Upper lobe of left lung (tissue), 6 donors: ENCODE data around the gene ROBO1. TPM values are rescaled to one million over a fixed set of nuclear protein-coding genes. Genes with fewer than 3 reads are reported as not detected.

Experiments used
- ATAC-seq, 2 donors: fragments of 200-7000 bp; cut with Tn5 transposase; one replicate each; pipeline ENCODE4 v1.9.1; 2022; ENCODE audit warnings: mild to moderate bottlenecking in 2 of 2, moderate library complexity in 2 of 2; ENCODE audit not compliant: low FRiP score in 2 of 2
- DNase-seq, 2 donors: peaks; one replicate each; pipeline ENCODE4 v3.0.0-alpha.2; 2019 to 2020
- H3K27ac ChIP-seq, 4 donors: fragments of 200-600 bp; sonication (generic); one replicate each; pipeline ENCODE4 v1.5.1; 2016 to 2019
- H3K27me3 ChIP-seq, 4 donors: fragments of 200-600 bp; sonication (generic); one replicate each; pipeline ENCODE4 v1.5.1; 2017 to 2019
- H3K36me3 ChIP-seq, 4 donors: fragments of 200-600 bp; sonication (generic); one replicate each; pipeline ENCODE4 v1.5.1; 2016 to 2019
- H3K4me1 ChIP-seq, 4 donors: fragments of 200-600 bp; sonication (generic); one replicate each; pipeline ENCODE4 v1.5.1; 2018 to 2019
- H3K4me3 ChIP-seq, 4 donors: fragments of 200-600 bp; sonication (generic); one replicate each; pipeline ENCODE4 v1.5.1; 2017 to 2019; ENCODE audit warnings: mild to moderate bottlenecking in 2 of 4, moderate library complexity in 1 of 4
- H3K9me3 ChIP-seq, 4 donors: fragments of 200-600 bp; sonication (generic); one replicate each; pipeline ENCODE4 v1.5.1; 2018 to 2019
- EP300 ChIP-seq, 4 donors: sonication (generic); formaldehyde crosslinking; IDR thresholded peaks; one replicate each; pipeline ENCODE4 v1.5.1; 2017; ENCODE audit warnings: antibody characterized with exemption in 4 of 4, control low read depth in 2 of 4
- POLR2A ChIP-seq, 4 donors: fragments of 450-650 bp; IDR thresholded peaks; one replicate each; pipeline ENCODE4 v1.5.1; 2016 to 2017; ENCODE audit warnings: antibody characterized with exemption in 4 of 4, mild to moderate bottlenecking in 2 of 4
- POLR2AphosphoS5 ChIP-seq, 2 donors: sonication (generic); formaldehyde crosslinking; IDR thresholded peaks; one replicate each; pipeline ENCODE4 v1.5.1; 2017; ENCODE audit warnings: antibody characterized with exemption in 2 of 2
- WGBS, 2 donors: methylation state at CpG; one replicate each; pipeline ENCODE4 v1.1.5; 2017 to 2018; 5-methylcytosine and 5-hydroxymethylcytosine counted together
- total RNA-seq, 6 donors: library from RNA; depleted of rRNA in 4 of 6; stranded (reverse); fragments of >200 nt in 4 of 6; gene quantifications; one replicate each; pipeline versions ENCODE4 v1.1.0 to v1.2.1, GENCODE V29; 2016 to 2021
- TF ChIP-seq, protein P1 (sequence below), 6 experiments: fragments of 450-650 bp in 4 of 6; fragments of 200-600 bp in 2 of 6; sonication (generic) in 2 of 6; IDR thresholded peaks; one replicate each; pipeline ENCODE4 v1.5.1; 2016 to 2019; ENCODE audit warnings: antibody characterized with exemption in 6 of 6
- donor health status: DM: no; HTN: no; CAD: no; lungs with moderate emphysema.
- donor health status: DM: no; HTN: yes; CAD: no; lungs with severe emphysema.

ROBO1 gene
- total RNA-seq, 6 donors from 2014 or later: 10.5 to 29.0 (median 18.0) TPM

GRCh38 chr3:78912259-78912658, 855.5 kb downstream of the ROBO1 start:
- no peaks in the 10 kb centered on the region for H3K27me3 ChIP-seq
- no peaks in the 10 kb centered on the region for H3K4me1 ChIP-seq
- WGBS, 2 donors: 76 to 82% methylated on average over 5 of the region's 5 CpGs
- no peaks in the 10 kb centered on the region for H3K9me3 ChIP-seq
- no peak overlapping the region for H3K4me3 ChIP-seq
- no peak overlapping the region for H3K27ac ChIP-seq
- TF ChIP-seq POLR2A (IDR thresholded peaks at IDR 0.05) (no peak), POLR2AphosphoS5 (IDR thresholded peaks at IDR 0.05) (no peak), EP300 (IDR thresholded peaks at IDR 0.05) (no peak)
- TF ChIP-seq, protein P1, sequence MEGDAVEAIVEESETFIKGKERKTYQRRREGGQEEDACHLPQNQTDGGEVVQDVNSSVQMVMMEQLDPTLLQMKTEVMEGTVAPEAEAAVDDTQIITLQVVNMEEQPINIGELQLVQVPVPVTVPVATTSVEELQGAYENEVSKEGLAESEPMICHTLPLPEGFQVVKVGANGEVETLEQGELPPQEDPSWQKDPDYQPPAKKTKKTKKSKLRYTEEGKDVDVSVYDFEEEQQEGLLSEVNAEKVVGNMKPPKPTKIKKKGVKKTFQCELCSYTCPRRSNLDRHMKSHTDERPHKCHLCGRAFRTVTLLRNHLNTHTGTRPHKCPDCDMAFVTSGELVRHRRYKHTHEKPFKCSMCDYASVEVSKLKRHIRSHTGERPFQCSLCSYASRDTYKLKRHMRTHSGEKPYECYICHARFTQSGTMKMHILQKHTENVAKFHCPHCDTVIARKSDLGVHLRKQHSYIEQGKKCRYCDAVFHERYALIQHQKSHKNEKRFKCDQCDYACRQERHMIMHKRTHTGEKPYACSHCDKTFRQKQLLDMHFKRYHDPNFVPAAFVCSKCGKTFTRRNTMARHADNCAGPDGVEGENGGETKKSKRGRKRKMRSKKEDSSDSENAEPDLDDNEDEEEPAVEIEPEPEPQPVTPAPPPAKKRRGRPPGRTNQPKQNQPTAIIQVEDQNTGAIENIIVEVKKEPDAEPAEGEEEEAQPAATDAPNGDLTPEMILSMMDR (IDR thresholded peaks at IDR 0.05): no peak
- no peaks in the 10 kb centered on the region for H3K36me3 ChIP-seq
- DNase-seq (no peak), ATAC-seq (no peak)

DNA sequence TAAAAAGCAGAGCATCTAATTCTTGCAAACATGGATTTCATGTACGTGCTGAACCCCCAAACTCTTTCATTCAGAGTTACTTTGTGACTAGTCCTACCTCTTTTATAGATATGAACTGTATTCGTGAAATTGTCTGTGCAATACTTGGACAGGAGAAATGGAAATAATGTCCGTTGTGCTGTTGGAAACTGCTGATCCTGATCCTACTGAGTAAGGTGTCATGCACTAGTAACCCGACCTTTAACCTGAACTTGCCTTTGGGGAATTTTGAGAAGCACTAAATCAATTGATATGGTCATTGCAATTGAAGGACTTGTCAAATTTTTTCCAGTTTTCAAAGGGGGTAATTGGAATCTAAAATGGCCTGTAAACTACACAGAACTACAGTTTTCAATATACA, 856.4 kb downstream of the ROBO1 start:
- Histone ChIP-seq H3K9me3 (no peaks in the 10 kb centered on the region), H3K27me3 (no peaks in the 10 kb centered on the region), H3K27ac (no peak overlapping the region), H3K4me3 (no peak overlapping the region), H3K36me3 (no peaks in the 10 kb centered on the region), H3K4me1 (no peaks in the 10 kb centered on the region)
- 83 to 86% methylated on average over 4 of the region's 4 CpGs for WGBS, 2 donors
- ATAC-seq (no peak), DNase-seq (no peak)
- TF ChIP-seq POLR2AphosphoS5 (IDR thresholded peaks at IDR 0.05): no peak
- no peak for TF ChIP-seq EP300 (IDR thresholded peaks at IDR 0.05)
- TF ChIP-seq, protein P1 (IDR thresholded peaks at IDR 0.05): no peak
- TF ChIP-seq POLR2A (IDR thresholded peaks at IDR 0.05): no peak

DNA sequence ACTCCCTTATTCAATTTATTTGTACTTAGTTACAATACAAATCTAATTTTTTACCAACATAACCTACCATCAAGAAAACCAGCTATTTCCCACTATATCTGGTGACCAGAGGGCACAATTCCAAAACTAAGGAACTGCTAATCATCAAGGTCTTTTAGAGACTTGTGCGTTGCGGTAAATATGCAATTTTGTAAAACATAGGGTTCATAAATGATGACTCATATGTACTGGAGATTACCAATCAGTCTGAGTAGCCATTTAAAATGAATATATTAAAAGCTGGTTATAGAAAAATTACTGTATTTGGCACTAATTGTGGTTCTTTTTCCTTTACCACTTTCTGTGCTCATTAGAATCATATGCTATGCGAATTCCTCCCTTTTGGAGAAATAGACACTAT, 859.6 kb downstream of the ROBO1 start:
- no peaks in the 10 kb centered on the region for H3K36me3 ChIP-seq
- no peaks in the 10 kb centered on the region for H3K27me3 ChIP-seq
- 97 to 99% methylated on average over 3 of the region's 3 CpGs for WGBS, 2 donors
- DNase-seq (no peak), ATAC-seq (no peak)
- no peaks in the 10 kb centered on the region for H3K4me1 ChIP-seq
- H3K9me3 ChIP-seq: no peaks in the 10 kb centered on the region
- H3K4me3 ChIP-seq: no peak overlapping the region
- TF ChIP-seq POLR2A (IDR thresholded peaks at IDR 0.05): no peak
- TF ChIP-seq EP300 (IDR thresholded peaks at IDR 0.05): no peak
- TF ChIP-seq, protein P1 (IDR thresholded peaks at IDR 0.05): no peak
- no peak for TF ChIP-seq POLR2AphosphoS5 (IDR thresholded peaks at IDR 0.05)
- no peak overlapping the region for H3K27ac ChIP-seq

DNA sequence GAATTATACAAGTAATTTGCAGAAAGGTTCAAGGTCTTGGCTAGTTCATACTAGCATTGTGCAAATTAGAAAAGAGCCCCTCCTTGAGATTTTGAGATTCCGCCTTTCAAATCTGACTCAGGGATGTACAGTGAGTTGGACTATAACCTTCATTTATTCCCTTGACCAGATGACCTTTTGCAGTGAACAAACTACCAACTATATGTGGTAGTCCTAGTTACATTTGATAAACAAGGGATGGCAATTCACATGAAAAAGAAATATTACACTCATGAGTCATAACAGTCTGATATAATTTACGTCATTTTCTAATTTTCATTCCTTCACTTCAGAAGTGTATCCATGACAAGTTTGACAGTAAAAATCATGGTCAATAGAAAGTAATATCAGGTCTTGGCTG, 860.4 kb downstream of the ROBO1 start:
- ATAC-seq (no peak), DNase-seq (no peak)
- WGBS, 2 donors: 95 to 98% methylated on average over 2 of the region's 2 CpGs
- no peaks in the 10 kb centered on the region for H3K4me1 ChIP-seq
- H3K9me3 ChIP-seq: no peaks in the 10 kb centered on the region
- no peak overlapping the region for H3K4me3 ChIP-seq
- TF ChIP-seq, protein P1 (IDR thresholded peaks at IDR 0.05): no peak
- TF ChIP-seq EP300 (IDR thresholded peaks at IDR 0.05): no peak
- TF ChIP-seq POLR2AphosphoS5 (IDR thresholded peaks at IDR 0.05): no peak
- TF ChIP-seq POLR2A (IDR thresholded peaks at IDR 0.05): no peak
- H3K27me3 ChIP-seq: no peaks in the 10 kb centered on the region
- H3K27ac ChIP-seq: no peak overlapping the region
- H3K36me3 ChIP-seq: no peaks in the 10 kb centered on the region

DNA sequence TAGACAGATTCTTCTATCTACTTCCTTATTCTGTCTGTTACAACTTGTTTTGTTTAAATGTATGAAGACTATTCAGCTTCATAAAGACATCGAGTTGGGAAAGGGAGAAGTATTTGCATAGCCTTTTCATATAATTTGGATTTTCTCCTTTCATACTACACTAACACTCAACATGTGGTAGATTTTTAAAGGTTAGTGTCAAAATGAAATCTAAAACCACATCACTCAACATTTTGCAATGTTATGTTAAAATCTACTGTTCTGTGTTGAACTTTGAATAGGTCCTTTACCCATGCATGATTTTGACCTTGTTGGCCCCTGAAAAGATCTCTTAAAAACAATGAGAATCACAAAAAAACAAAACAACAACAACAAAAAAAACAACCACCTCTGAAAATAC, 860.9 kb downstream of the ROBO1 start:
- no peaks in the 10 kb centered on the region for H3K27me3 ChIP-seq
- no peak overlapping the region for H3K4me3 ChIP-seq
- H3K4me1 ChIP-seq: no peaks in the 10 kb centered on the region
- 87 to 94% methylated on average over 1 of the region's 1 CpG for WGBS, 2 donors
- DNase-seq: no peak
- ATAC-seq: no peak
- H3K9me3 ChIP-seq: no peaks in the 10 kb centered on the region
- H3K36me3 ChIP-seq: no peaks in the 10 kb centered on the region
- H3K27ac ChIP-seq: no peak overlapping the region
- TF ChIP-seq POLR2A (IDR thresholded peaks at IDR 0.05) (no peak), EP300 (IDR thresholded peaks at IDR 0.05) (no peak), POLR2AphosphoS5 (IDR thresholded peaks at IDR 0.05) (no peak)
- TF ChIP-seq, protein P1 (IDR thresholded peaks at IDR 0.05): no peak
